ENCODE results near the gene HOXA10.

HOXA10 gene

GRCh38 chr7:27142580-27143022 lies 31.5 kb downstream of the HOXA10 start:
- no peak overlapping the region for H3K4me3 ChIP-seq (ENCODE audit: low read depth in 1 of 2, low read length in 2 of 2)
- H3K9ac ChIP-seq (ENCODE audit: low read depth, low read length): no peak overlapping the region
- no peak overlapping the region for H3K4me2 ChIP-seq (ENCODE audit: insufficient read depth, low read length)
- no peak for TF ChIP-seq EZH2 (IDR thresholded peaks at IDR 0.05; ENCODE audit: borderline replicate concordance, low read depth, low read length, severe bottlenecking)
- TF ChIP-seq CTCF (IDR thresholded peaks at IDR 0.05; ENCODE audit: borderline replicate concordance, extremely low read depth, low read length, poor library complexity, severe bottlenecking): no peak
- peaks cover 13% of the 10 kb centered on the region for H3K36me3 ChIP-seq (ENCODE audit: insufficient read depth, low read length)
- no peaks in the 10 kb centered on the region for H3K9me3 ChIP-seq (ENCODE audit: insufficient read depth, low read length, severe bottlenecking)
- no peaks in the 10 kb centered on the region for H4K20me1 ChIP-seq (ENCODE audit: insufficient read depth, low read length)
- H3K27ac ChIP-seq (ENCODE audit: low read length): no peak overlapping the region
- DNase-seq (no peak), ATAC-seq (ENCODE audit: insufficient read depth, low read depth) (no peak)
- H3K79me2 ChIP-seq (ENCODE audit: insufficient read depth, low read length): no peaks in the 10 kb centered on the region
- no peak overlapping the region for H2AFZ ChIP-seq (ENCODE audit: low read depth, low read length)
- H3K27me3 ChIP-seq (ENCODE audit: insufficient read depth, low read length, poor library complexity): no peaks in the 10 kb centered on the region
- H3K4me1 ChIP-seq (ENCODE audit: insufficient read depth, low read length): no peaks in the 10 kb centered on the region

DNA sequence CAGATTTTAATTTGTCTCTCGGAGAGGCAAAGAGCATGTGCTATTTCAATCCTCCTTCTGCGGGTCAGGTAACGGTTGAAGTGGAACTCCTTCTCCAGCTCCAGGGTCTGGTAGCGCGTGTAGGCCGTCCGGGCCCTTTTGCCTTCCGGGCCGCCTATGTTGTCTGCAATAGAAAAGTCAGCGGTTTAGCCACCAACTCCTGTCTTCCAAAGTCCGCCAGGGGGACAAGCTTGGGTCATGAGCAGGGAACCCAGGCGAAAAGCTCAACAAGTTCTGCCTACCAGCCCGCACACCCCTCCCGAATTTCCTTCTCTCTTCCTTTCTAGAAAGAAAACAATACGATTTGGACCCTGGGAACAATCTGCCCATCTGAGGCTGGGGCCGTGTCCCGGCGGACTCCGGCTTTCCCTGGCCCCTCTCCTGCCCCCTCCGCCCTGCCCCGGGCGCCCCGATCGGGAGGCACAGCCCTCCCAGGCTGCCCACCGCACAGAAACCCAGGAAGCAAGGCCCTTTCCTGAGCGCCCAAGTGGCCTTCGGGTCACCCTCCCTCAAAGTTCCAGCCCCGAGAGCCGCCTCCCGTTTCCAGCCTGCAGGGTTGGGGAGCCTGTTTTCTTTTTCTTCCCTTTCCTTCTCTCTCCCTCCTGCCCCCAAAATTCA lies 32.1 kb downstream of the HOXA10 start:
- Histone ChIP-seq H3K36me3 (ENCODE audit: insufficient read depth, low read length) (peaks cover 13% of the 10 kb centered on the region), H3K27ac (ENCODE audit: low read length) (no peak overlapping the region), H3K79me2 (ENCODE audit: insufficient read depth, low read length) (no peaks in the 10 kb centered on the region), H3K4me1 (ENCODE audit: insufficient read depth, low read length) (no peaks in the 10 kb centered on the region), H3K4me3 (ENCODE audit: low read depth in 1 of 2, low read length in 2 of 2) (no peak overlapping the region), H2AFZ (ENCODE audit: low read depth, low read length) (no peak overlapping the region), H3K9me3 (ENCODE audit: insufficient read depth, low read length, severe bottlenecking) (no peaks in the 10 kb centered on the region), H3K27me3 (ENCODE audit: insufficient read depth, low read length, poor library complexity) (peaks cover 1% of the 10 kb centered on the region), H3K9ac (ENCODE audit: low read depth, low read length) (no peak overlapping the region), H3K4me2 (ENCODE audit: insufficient read depth, low read length) (no peak overlapping the region), H4K20me1 (ENCODE audit: insufficient read depth, low read length) (no peaks in the 10 kb centered on the region)
- no peak for DNase-seq
- TF ChIP-seq EZH2 (IDR thresholded peaks at IDR 0.05; ENCODE audit: borderline replicate concordance, low read depth, low read length, severe bottlenecking): no peak
- no peak for TF ChIP-seq CTCF (IDR thresholded peaks at IDR 0.05; ENCODE audit: borderline replicate concordance, extremely low read depth, low read length, poor library complexity, severe bottlenecking)
- no peak for ATAC-seq (ENCODE audit: insufficient read depth, low read depth)

DNA sequence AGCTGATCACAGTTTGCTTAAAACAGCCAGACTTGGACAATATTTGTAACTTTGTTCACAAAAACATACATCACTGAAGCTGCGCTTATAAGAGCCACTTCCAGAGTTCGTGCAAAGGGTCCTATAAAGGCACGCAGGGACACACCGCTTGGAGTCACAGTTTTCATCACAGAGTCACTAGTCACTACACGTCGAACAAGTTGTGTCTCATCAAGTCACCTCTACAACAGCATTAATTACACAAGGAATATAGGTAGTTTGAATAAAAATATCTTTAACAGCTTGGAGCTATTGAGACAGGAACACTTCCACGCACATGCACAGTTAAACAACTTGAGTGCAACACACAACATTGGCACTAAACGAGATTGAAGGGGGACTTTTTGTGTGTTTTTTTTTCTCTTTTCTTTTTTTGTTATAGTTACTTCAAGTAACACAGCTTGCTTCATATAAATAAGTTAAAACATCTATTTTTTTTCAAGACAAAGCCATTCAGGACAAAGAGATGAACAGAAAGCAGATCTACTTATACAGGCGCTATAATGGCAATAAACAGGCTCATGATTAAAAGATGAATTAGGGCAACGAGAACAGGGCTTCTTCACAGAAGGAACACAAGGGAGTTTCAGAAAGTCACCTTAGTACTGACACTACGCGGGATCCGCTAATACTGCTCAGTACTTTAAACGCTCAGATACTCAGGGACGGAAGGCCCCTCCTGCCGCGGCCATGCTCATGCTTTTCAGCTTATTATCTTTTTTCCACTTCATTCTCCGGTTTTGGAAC lies 32.8 kb downstream of the HOXA10 start:
- Histone ChIP-seq H3K27me3 (ENCODE audit: insufficient read depth, low read length, poor library complexity) (peaks cover 5% of the 10 kb centered on the region), H3K79me2 (ENCODE audit: insufficient read depth, low read length) (no peaks in the 10 kb centered on the region), H3K9ac (ENCODE audit: low read depth, low read length) (no peak overlapping the region)

More for the DNA sequence above, 32.8 kb downstream of the HOXA10 start:
- Histone ChIP-seq H3K4me2 (ENCODE audit: insufficient read depth, low read length) (no peak overlapping the region), H3K4me1 (ENCODE audit: insufficient read depth, low read length) (no peaks in the 10 kb centered on the region), H3K36me3 (ENCODE audit: insufficient read depth, low read length) (peaks cover 8% of the 10 kb centered on the region), H3K27ac (ENCODE audit: low read length) (no peak overlapping the region), H3K9me3 (ENCODE audit: insufficient read depth, low read length, severe bottlenecking) (no peaks in the 10 kb centered on the region), H4K20me1 (ENCODE audit: insufficient read depth, low read length) (no peaks in the 10 kb centered on the region), H3K4me3 (ENCODE audit: low read depth in 1 of 2, low read length in 2 of 2) (no peak overlapping the region), H2AFZ (ENCODE audit: low read depth, low read length) (no peak overlapping the region)
- DNase-seq (no peak), ATAC-seq (ENCODE audit: insufficient read depth, low read depth) (no peak)
- TF ChIP-seq EZH2 (IDR thresholded peaks at IDR 0.05; ENCODE audit: borderline replicate concordance, low read depth, low read length, severe bottlenecking) (no peak), CTCF (IDR thresholded peaks at IDR 0.05; ENCODE audit: borderline replicate concordance, extremely low read depth, low read length, poor library complexity, severe bottlenecking) (no peak)
